GM21360 (cell line): Measurements from ENCODE around the gene SART1.

Experiments used
- ATAC-seq: cut with Tn5 transposase; IDR thresholded peaks from one replicate; pipeline ENCODE4 v1.9.1; 2021; ENCODE audit warnings: mild to moderate bottlenecking, moderate library complexity; ENCODE audit not compliant: unreplicated experiment

The SART1 gene

GRCh38 chr11:65962141-65962564 is 619 bp downstream of the SART1 start:
- no peak for ATAC-seq

GRCh38 chr11:65964906-65965305 is 3.4 kb downstream of the SART1 start:
- ATAC-seq, result no peak

GRCh38 chr11:65965986-65966762 is 4.6 kb downstream of the SART1 start:
- ATAC-seq, result no peak

GRCh38 chr11:65967329-65967934 is 5.9 kb downstream of the SART1 start:
- ATAC-seq, result no peak

GRCh38 chr11:65968600-65969482 is 7.3 kb downstream of the SART1 start:
- no peak for ATAC-seq

GRCh38 chr11:65972116-65972515 is 10.6 kb downstream of the SART1 start:
- no peak for ATAC-seq

GRCh38 chr11:65973439-65974110 is 12.0 kb downstream of the SART1 start:
- no peak for ATAC-seq

GRCh38 chr11:65975771-65976170 is 14.2 kb downstream of the SART1 start:
- ATAC-seq, result no peak

GRCh38 chr11:65976216-65977176 is 15.0 kb downstream of the SART1 start:
- no peak for ATAC-seq

GRCh38 chr11:65977621-65978390 is 16.3 kb downstream of the SART1 start:
- no peak for ATAC-seq

- ATAC-seq, result no peak
These were observed 17.1 kb downstream of the SART1 start for GRCh38 chr11:65978391-65979238.

- ATAC-seq, result no peak
These were observed 17.8 kb downstream of the SART1 start for GRCh38 chr11:65979261-65979759.

- no peak for ATAC-seq
These were observed 19.7 kb downstream of the SART1 start for GRCh38 chr11:65981101-65981740.

- ATAC-seq, result no peak
These were observed 20.7 kb downstream of the SART1 start for GRCh38 chr11:65981972-65982823.

GRCh38 chr11:65982824-65983588 is 21.5 kb downstream of the SART1 start:
- no peak for ATAC-seq

GRCh38 chr11:65983589-65983987 is 22.1 kb downstream of the SART1 start:
- ATAC-seq, result no peak
